Frontal cortex (tissue), 4 donors: ENCODE data around the gene PDE11A. TPM values are rescaled to one million over a fixed set of nuclear protein-coding genes. Genes with fewer than 3 reads are reported as not detected.
"Not testable (repeated sequence)": the region's sequence is repeated elsewhere in the genome, so short reads cannot be mapped to it uniquely, and the experiment has no call there.

Source experiments
- DNase-seq, 2 donors: peaks; one replicate each; pipeline ENCODE4 v3.0.0; 2012; ENCODE audit warnings: low spot score in 2 of 2
- FAIRE-seq: peaks from 2 replicates; lab custom pipeline; 2012; peaks lifted over from hg19 to GRCh38; lab: Jason Lieb, UNC
- total RNA-seq: library from RNA; depleted of rRNA; stranded (reverse); fragments of >200 nt; gene quantifications from one replicate; pipeline ENCODE4 v1.2.3, GENCODE V29; 2014
- donor health status: control.
- donor health status: control.
- donor health status: control.

The PDE11A gene
- total RNA-seq, 1 donor from 2014 or later: 1.2 TPM

DNA sequence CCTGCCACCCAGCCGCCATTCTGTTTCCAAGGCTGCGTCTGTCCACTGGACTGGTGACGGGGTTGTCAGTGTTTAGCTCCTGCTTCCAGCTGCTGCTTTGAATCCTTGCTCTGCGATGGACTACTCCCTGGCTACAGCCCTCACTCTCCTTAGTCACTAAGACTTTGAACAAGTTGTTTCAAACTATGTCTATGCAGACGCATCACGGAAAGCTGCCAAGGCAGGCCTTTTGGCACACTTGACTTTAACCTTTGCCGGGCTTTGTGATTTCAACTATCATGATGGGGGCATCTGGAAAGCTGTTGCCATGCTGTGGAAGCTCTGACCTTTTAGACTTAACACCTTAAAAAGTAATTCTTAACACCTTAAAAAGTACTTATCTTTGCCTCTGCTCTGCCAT lies 54.4 kb downstream of the PDE11A start:
- no peak for DNase-seq
- FAIRE-seq: no peak

DNA sequence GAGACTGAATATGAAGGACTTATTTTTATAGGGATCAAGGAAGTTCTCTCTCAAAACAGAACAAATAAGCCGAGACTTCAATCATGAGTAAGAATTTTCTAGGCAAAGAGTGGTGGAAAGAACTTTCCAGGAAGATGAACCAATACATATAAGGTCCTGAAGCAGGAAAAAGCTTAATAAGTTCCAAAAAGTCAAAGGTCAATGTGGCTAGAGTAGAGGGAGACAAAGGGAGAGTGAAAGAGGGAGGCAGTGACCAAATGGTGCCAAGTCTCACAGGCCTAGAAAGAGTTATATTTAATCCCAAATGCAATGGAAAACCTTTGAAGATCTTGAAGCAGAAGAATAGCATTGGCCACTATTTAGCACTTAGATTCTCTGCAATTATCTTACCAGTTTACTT lies 56.0 kb downstream of the PDE11A start:
- no peak for FAIRE-seq
- DNase-seq: no peak

DNA sequence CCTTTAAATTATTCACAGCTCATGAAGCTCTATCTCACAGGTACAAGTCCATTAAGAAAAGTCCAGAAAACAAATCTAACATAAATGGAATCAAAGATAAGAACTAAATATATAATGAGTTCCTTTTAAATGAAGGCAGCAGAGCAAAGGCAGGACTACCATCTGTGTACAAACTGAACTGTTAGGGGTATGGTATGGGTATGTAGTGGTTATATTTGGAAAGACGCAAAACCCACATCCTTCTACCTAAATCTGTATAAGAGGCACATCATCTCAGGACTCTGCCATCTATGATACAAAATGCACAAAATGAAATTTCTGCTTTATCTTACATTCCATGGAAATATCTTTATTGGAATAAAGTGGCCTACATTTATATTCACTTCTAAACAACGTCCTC lies 59.9 kb downstream of the PDE11A start:
- FAIRE-seq (no peak), DNase-seq (no peak)

DNA sequence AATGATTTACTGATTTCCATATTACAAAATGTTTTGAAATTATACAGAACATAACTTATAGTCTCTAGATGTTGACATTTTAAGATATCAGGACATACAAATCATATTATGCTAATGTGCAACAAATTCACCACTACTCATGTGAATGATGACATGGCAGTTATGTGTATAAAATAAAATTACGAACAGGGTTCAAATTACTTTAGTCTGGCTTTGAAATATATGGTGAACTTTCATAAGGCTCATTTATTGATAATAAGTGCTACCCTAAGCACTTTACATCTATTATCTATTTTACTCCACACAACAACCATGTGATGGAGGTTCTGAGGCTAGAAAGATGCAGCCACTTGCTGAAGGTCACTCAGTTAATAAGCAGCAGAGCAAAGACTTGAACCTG lies 62.8 kb downstream of the PDE11A start:
- DNase-seq (no peak), FAIRE-seq (no peak)

DNA sequence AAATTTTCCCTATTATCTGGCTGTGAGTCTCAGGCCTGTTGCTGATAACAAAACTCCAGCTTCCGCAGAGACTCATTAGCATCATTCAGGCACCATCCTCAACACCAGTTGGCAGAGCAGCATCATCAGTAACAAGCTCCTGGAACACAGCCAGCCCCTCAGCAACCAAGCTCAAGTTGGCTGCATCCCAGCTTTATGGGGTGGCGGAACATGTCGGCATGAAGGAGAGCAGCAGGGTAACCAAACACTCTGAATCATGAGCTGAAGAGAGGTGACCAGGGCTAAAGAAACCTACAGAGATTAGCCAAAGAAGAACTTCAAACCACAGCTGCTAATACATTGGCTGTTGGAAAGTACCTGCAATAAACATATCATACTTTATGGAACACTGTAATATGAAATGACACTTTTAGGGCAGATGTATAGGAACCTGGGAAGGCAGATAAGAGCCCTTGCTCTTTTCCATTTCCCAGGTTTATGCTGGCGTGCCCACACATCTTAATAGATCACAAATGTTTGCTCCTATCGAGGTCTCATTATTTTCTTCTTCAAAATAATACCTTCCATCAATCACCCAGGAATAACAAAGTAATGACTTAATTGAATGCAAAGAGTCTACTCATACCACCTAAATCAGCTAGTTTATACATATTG lies 63.8 kb downstream of the PDE11A start:
- FAIRE-seq: no peak

DNA sequence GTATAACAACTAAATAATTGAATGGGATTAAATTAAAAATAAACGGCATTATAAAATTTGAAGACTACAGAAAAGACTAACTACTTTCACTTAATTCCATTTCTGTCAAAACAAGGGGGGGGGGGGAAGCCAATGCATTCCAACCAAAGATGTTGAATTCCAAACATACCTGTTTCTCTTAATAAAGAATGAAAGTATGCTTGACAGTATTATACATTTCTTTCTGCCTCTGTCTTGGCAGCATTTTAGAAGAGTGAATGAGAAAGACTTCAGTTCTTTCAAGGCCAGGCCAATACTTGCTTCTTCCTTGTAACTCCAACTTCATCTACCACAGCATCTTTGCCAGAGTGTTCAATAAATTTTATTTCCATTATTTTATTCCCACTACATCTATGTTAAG lies 65.9 kb downstream of the PDE11A start:
- no peak for FAIRE-seq
- no peak for DNase-seq

More for the DNA sequence above, 63.8 kb downstream of the PDE11A start:
- peak in 1 of 2 donors; percentile 6 for DNase-seq

DNA sequence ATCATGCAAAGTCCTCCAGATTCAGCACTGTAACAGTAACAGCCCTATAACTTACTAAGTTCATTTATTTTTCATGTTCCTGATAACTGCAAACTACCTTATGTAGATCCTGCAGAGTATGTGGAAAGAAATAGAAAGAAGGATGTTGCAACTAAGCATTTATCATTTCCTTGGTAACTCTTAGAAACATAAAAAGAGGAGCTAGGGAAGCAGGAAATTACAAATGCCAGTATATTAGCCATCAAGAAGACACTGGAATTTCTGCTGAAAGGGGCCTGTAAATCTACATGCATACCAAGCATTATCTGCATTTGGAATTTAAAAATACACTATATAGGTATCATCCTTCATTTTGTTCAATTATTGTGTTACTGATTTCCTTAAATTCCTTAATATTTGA lies 66.8 kb downstream of the PDE11A start:
- DNase-seq: no peak
- no peak for FAIRE-seq

DNA sequence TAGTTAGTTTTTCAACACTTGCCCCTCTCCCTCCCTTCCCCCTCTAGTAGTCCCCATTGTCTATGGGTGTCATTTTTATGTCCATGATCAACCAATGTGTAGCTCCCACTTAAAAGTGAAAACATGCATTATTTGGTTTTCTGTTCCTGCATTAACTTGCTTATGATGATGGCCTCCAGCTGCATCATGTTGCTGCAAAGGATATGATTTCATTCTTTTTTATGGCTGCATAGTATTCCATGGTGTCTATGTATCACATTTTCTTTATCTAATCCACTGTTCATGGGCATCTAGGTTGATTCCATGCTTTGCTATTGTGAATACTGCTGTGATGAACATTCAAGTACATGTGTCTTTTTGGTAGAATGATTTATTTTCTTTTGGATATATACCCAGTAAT lies 70.5 kb downstream of the PDE11A start:
- no peak for FAIRE-seq

DNA sequence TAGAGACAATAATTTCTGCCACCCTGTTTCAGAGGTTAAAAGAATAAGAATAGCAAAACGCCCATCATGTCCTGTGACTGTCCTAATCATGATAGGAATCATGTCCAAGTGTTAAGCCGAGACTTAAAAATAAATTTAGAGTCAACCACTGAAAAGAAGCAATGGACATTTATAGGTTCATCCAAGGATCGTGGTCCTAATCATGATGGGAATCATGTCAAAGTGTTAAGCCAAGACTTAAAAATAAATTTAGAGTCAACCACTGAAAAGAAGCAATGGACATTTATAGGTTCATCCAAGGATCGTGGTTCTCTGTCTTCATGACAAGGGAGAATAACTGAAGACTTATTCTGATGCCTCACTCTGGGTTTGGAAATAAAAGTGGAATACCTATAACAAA lies 73.6 kb downstream of the PDE11A start:
- no peak for DNase-seq
- no peak for FAIRE-seq

More for the DNA sequence above, 70.5 kb downstream of the PDE11A start:
- DNase-seq: no peak

DNA sequence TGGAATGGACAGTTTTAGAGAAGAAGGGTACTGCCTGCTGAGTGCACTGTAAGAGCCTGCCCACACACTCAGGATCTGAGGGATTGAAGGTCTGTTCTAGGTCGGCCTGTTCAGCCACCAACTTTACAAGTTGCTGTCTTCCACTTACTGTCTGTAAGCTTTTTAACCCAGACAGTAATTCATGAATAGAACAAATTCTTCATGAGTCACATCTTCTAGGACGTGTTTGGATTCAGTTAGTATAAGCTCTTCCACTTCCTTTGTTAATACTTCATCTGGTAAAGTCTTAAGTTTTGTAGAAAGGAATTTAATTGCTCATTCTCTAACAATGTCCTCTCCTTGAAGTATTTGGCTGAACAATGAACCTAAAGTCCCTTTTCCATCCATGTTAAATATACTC lies 74.6 kb downstream of the PDE11A start:
- no peak for FAIRE-seq
- no peak for DNase-seq

DNA sequence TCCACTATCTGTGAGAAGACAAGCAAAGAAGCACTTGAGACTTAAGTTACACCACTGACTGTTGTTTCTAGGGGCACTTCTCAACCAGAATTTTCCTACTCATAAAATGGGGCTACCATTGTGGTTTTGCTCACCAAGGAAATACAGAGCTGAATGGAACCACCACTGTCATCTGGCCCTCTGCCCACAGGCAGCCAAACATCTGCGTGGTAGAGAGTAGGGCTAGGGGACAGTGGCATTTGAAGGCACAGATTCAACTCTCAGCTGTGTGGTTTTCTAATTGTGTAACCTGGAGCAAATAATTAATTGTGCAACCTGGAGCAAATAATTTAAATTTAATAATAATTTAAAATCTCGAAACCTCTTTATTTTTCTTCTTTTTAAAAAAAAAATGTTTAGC lies 79.6 kb downstream of the PDE11A start:
- DNase-seq: no peak
- FAIRE-seq: no peak

DNA sequence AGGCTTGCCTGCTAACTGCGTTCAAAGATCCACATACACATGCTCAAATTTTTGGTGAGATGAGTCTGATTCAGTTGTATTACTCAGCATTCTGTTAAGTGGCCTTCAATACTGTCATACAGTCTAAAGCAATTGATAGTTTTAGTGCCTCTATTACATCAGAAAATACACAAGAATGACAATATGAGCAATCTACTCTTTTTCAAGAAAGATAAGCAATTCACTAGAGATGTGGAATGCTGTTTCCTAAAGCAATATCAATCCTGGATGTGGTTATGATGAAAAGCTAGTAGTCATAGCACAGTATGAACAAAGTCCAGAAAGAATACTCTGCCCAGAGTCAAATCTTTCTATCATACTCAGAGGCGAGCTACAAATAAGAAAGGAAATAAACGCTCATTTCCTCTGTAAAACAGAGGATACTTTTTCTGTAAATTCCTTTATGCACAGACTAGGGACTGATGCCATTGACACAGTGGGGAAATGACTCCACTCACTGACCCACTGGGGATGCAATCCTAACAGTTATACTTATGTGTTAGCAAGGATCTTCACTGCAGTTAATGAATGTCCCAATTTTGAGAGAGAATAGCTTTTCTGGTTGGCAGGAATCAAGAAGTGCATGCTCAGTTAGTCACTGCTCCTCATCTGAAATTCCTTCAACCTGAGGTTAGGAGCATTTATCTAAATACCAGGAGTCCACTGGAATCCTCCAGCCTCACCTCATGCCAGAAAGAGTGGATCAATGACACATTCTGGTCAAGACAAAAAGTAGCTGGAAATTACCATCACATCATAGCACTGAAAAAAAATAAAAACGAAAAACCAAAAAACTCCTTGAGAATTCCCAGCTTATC lies 83.3 kb downstream of the PDE11A start:
- DNase-seq (no peak), FAIRE-seq (no peak)

DNA sequence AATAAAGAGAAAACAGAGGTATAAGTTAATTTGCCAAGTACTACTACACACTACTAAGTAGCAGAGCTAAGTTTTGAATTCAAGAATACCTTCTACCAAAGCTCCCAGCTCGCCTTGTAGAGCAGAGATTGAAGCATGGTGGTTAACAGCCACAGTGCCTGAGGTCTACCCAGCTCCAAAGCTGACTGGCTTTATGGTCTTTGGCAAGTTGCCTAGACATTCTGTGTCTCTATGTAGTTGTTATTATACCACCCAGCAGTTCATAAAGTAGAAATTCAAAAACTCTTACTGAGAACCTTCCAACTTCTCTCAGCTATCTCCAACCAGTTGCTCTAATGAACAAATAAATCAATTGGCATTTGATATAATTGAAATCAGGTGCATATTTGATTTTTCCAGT lies 87.8 kb downstream of the PDE11A start:
- FAIRE-seq: no peak
- DNase-seq: no peak

DNA sequence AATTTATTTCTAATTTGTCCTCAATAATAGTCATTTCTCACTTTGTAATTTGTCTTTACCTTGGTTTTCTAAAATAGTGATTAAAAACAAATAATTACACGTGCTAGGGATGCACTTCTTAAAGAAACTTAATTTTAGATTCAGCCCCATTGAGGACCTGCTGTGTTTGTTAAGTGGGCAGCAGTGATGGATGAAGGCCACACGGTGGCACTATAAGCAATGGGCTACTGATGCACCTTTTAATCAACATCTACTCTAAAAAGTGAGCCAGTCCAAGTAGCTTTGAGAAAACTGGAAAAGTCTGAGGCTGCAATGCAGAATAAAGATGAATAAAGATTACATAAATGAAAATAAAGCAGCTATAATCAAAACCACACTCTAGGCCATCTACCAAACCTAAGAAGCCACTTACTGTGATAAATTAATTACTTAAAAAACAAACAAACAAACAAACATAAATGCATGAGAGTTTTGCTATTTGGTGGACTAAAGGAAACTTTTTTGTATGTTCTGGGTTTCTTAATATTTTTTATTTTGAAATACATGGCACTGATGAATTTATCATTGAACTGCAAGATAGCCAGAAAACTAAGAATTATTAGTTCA lies 89.3 kb downstream of the PDE11A start:
- FAIRE-seq: no peak

DNA sequence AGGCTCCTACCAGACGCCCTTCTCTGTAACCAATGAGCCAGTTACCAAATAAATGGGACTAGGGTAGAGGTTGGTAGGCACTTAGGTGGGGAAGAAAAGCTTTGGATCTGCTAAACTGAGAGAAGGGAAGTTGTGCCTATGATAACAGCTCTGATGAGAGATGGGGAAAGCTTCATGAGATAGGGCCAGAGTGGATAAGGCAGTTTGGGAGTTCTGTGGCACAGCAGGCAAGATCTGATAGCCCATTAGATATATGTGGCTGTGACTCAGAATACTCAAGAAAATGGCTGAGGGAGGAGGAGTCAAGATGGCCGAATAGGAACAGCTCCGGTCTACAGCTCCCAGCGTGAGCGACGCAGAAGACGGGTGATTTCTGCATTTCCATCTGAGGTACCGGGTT lies 99.8 kb downstream of the PDE11A start:
- no peak for DNase-seq

More for the DNA sequence above, 89.3 kb downstream of the PDE11A start:
- peak in 1 of 2 donors; percentile 26 for DNase-seq

DNA sequence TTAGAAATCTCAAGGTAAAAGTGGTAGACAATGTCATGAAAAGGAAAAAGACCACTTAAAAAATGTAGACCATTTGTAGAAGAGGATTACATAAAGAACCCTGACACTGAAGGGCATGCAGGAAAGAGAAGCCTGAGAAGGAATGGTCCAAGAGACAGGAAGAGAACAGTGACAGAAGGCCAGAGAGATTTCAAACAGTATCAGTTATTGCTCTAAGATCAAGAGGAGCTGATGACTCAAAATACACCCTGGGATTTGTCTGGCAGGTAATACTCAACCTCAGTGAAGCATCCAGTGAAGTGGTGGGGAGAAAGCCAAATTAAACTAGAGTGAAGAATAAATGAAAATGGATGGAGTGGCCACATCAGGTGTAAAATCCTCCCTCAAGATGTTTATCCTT lies 100.5 kb downstream of the PDE11A start:
- FAIRE-seq (no peak), DNase-seq (no peak)

More for the DNA sequence above, 99.8 kb downstream of the PDE11A start:
- no peak for FAIRE-seq

DNA sequence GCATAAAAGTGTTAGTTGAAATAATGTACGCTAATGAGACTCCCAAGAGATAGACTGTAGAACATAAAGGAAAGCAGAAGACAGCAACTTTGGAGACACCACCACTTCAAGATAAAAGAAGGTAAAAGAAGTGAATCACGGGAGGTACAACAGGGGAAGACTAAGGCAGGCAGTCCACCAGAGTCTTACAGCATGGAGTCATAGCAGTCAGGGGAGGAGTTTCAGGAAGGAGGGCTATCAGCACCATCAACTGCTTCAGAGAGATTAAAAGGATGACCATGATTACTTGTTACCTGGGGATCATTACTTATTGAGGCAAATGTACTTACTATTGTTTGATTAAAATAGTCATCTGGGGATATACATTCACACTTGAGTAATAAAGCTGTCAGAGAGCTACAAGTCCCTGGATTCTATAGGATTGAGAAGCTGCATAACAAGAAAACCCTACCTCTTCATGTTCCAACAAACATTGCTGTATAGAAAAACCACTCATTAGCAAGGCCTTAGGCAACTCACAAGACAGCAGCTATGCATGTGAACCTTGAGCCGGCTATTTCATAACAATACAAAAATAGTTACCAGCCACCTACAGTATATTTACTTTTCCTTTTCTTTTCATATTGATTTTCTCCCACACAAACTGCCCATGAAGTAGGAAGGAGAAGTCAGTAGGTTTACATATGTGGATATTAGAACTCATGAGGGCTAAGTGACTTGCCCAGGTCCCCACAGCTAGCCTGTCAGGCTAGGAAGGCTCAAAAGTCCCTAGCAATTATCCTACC lies 101.7 kb downstream of the PDE11A start:
- DNase-seq: no peak
- FAIRE-seq: no peak

DNA sequence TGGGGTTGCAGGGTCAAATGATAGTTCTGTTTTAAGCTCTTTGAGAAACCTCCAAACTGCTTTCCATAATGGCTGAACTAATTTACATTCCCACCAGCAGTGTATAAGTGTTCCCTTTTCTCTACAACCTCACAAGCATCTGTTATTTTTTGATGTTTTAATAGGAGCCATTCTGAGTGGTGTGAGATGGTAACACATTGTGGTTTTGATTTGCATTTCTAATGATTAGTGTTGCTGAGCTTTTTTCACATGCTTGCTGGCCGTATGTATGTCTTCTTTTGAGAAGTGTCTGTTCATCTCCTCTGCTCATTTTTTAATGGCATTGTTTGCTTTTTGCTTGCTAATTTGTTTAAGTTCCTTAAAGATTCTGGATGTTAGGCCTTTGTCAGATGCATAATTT lies 107.7 kb downstream of the PDE11A start:
- FAIRE-seq (no peak), DNase-seq (no peak)

DNA sequence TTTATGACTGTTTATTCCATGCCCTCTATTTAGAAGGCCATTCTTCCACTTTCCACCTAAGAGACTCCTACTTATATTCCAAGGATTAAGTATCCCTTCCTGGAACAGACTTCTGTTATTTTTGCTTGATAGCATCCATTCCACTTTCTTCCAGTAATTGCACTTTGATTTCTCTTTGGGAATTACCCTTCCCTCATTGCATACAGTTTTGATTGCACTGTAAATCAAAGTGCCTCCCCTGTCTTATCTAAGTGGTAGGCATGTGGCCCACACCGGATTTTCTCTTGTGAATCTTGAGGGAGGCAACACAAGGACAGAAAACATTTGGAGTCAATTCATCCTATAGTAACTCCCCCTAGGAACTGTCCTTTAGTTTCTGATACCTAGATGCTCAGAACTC lies 120.4 kb downstream of the PDE11A start:
- FAIRE-seq (no peak), DNase-seq (no peak)

DNA sequence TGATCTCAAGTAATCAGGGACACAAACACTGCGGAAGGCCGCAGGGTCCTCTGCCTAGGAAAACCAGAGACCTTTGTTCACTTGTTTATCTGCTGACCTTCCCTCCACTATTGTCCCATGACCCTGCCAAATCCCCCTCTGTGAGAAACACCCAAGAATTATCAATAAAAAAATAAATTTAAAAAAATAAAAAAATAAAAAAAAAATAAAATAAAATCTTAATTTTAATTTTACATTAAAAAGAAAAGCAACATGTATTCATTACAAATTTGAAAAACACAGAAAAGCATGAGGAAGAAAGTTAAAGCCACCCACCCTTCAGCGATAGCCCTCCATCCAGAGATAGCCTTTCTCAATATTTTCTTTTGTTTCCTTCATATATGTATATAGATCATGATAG lies 125.0 kb downstream of the PDE11A start:
- not testable (repeated sequence) for FAIRE-seq, DNase-seq
